ENCODE results near the gene GRIP1.

Gene GRIP1

DNA sequence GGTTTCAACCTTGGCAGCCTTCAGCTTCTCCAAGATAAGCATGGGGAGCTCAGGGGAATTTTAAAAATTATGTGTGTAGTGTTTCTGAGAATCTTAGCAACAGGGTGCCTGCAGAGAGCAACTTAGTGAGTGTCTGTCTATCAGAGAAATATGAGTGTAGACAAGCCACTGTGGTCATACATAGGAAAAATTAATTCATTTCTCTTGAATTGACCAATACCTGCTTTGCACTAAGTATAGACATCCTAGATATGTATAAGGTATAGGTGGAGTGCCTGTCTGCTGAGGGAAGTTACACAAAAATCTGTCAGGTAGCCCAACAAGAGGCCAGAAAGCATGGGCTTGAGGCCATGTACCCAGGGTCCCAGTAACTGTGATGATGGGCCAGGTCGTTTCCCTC, 355.9 kb downstream of the GRIP1 start:
- no peak overlapping the region for H3K4me3 ChIP-seq (ENCODE audit: low read depth, low read length)
- ChIA-PET POLR2A (no interaction called here), CTCF (no interaction called here)
- DNase-seq (ENCODE audit: low read depth, low spot score): no peak
- TF ChIP-seq, protein P1, sequence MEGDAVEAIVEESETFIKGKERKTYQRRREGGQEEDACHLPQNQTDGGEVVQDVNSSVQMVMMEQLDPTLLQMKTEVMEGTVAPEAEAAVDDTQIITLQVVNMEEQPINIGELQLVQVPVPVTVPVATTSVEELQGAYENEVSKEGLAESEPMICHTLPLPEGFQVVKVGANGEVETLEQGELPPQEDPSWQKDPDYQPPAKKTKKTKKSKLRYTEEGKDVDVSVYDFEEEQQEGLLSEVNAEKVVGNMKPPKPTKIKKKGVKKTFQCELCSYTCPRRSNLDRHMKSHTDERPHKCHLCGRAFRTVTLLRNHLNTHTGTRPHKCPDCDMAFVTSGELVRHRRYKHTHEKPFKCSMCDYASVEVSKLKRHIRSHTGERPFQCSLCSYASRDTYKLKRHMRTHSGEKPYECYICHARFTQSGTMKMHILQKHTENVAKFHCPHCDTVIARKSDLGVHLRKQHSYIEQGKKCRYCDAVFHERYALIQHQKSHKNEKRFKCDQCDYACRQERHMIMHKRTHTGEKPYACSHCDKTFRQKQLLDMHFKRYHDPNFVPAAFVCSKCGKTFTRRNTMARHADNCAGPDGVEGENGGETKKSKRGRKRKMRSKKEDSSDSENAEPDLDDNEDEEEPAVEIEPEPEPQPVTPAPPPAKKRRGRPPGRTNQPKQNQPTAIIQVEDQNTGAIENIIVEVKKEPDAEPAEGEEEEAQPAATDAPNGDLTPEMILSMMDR (IDR thresholded peaks at IDR 0.05; ENCODE audit: insufficient read depth, low read length, missing control alignments): no peak

- ChIA-PET POLR2A (no interaction called here), CTCF (no interaction called here)
- TF ChIP-seq, protein P1 (IDR thresholded peaks at IDR 0.05; ENCODE audit: insufficient read depth, low read length, missing control alignments): no peak
- no peak for DNase-seq (ENCODE audit: low read depth, low spot score)
- no peak overlapping the region for H3K4me3 ChIP-seq (ENCODE audit: low read depth, low read length)
Observed at GRCh38 chr12:66321435-66321834, 357.4 kb downstream of the GRIP1 start.

GRCh38 chr12:66320996-66321395, 357.9 kb downstream of the GRIP1 start:
- ChIA-PET POLR2A (no interaction called here), CTCF (no interaction called here)
- H3K4me3 ChIP-seq (ENCODE audit: low read depth, low read length): no peak overlapping the region
- DNase-seq (ENCODE audit: low read depth, low spot score): no peak
- TF ChIP-seq, protein P1 (IDR thresholded peaks at IDR 0.05; ENCODE audit: insufficient read depth, low read length, missing control alignments): no peak

DNA sequence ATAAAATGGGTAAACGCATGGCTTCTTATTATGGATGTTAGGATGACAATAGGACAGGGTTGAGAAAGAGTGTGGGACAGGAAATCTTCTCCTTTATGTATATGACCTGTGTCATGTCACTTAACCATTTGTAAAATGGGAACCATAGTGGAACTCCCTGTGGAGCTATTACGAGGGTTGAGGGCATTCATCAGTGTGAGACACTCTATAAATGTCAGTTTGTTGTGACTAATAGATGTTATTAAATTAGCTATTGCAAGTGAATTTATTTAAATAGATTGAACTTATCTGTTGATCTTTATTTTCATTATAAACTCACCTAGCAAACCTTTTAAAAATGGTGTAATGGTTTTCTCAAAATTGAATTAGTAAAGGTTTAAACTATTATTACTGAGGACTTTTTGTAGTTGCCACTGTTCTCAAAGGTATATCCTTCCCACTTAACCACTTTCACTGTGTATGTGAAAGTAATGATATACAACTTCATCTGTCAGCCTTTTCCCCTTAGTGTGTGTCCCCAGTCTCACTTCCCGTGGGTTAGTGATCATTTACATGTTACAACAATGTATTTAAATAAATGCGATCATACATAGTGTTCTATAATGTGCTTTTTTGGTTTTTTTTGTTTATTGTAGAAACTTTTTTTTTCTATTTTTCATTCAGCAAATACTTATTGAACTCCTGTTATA, 359.5 kb downstream of the GRIP1 start:
- TF ChIP-seq, protein P1 (IDR thresholded peaks at IDR 0.05; ENCODE audit: insufficient read depth, low read length, missing control alignments): no peak
- H3K4me3 ChIP-seq (ENCODE audit: low read depth, low read length): no peak overlapping the region
- CTCF ChIA-PET: no interaction called here
- no peak for DNase-seq (ENCODE audit: low read depth, low spot score)
- POLR2A ChIA-PET: no interaction called here

- POLR2A ChIA-PET: no interaction called here
- DNase-seq (ENCODE audit: low read depth, low spot score): no peak
- H3K4me3 ChIP-seq (ENCODE audit: low read depth, low read length): no peak overlapping the region
- TF ChIP-seq, protein P1 (IDR thresholded peaks at IDR 0.05; ENCODE audit: insufficient read depth, low read length, missing control alignments): no peak
- CTCF ChIA-PET: interaction anchor here (1.2 kb wide), 1 partner anchor 15 kb away, joined by 3 read pairs; no protein-coding TSS in a partner anchor
Observed at GRCh38 chr12:66314278-66314677, 364.6 kb downstream of the GRIP1 start.

- no peak overlapping the region for H3K4me3 ChIP-seq (ENCODE audit: low read depth, low read length)
- ChIA-PET CTCF (interaction anchor here (0.8 to 1.4 kb wide), 3 partner anchors 10 to 384 kb away, joined by 3 to 4 read pairs (median 3); partner anchors contain the start of gene HELB), POLR2A (no interaction called here)
- DNase-seq (ENCODE audit: low read depth, low spot score): no peak
- TF ChIP-seq, protein P1 (IDR thresholded peaks at IDR 0.05; ENCODE audit: insufficient read depth, low read length, missing control alignments): no peak
Observed at GRCh38 chr12:66312189-66312588, 366.7 kb downstream of the GRIP1 start.
